Lower lobe of right lung (tissue), 2 donors: ENCODE results near the gene SRRM5. TPM values are rescaled to one million over a fixed set of nuclear protein-coding genes. Genes with fewer than 3 reads are reported as not detected.
"Not testable (repeated sequence)": the region's sequence is repeated elsewhere in the genome, so short reads cannot be mapped to it uniquely, and the experiment has no call there.

ENCODE experiments used
- ATAC-seq, 2 donors: fragments of 200-7000 bp; cut with Tn5 transposase; one replicate each; pipeline ENCODE4 v1.9.1; 2020 to 2022; ENCODE audit warnings: mild to moderate bottlenecking in 2 of 2, moderate library complexity in 2 of 2
- DNase-seq: peaks from one replicate; pipeline ENCODE4 v3.0.0-alpha.2; 2020
- H3K27ac ChIP-seq: fragments of 200-600 bp; one replicate; pipeline ENCODE4 v1.8.0; 2022
- H3K27me3 ChIP-seq: fragments of 200-600 bp; one replicate; pipeline ENCODE4 v1.8.0; 2022; ENCODE audit warnings: low read depth
- H3K36me3 ChIP-seq: fragments of 200-600 bp; one replicate; pipeline ENCODE4 v1.8.0; 2022; ENCODE audit warnings: mild to moderate bottlenecking
- H3K4me1 ChIP-seq: fragments of 200-600 bp; one replicate; pipeline ENCODE4 v1.8.0; 2022
- H3K4me3 ChIP-seq: fragments of 200-600 bp; one replicate; pipeline ENCODE4 v1.8.0; 2022; ENCODE audit warnings: mild to moderate bottlenecking
- H3K9me3 ChIP-seq: fragments of 200-600 bp; one replicate; pipeline ENCODE4 v1.8.0; 2022
- intact Hi-C: fragments of 100-400 bp; cut with DNase I; formaldehyde crosslinking; loops from one replicate; pipeline ENCODE4 v1.11.0; 2022
- total RNA-seq: library from RNA; stranded (reverse); fragmentation: NEBNext Ultra II Directional; extraction: Animal tissue kit (Norgen Biotek cat#: 25700); gene quantifications from one replicate; pipeline ENCODE4 v1.2.1, GENCODE V29; 2021
- TF ChIP-seq, protein P1 (sequence below): fragments of 200-600 bp; IDR thresholded peaks from one replicate; pipeline ENCODE4 v1.8.0; 2022; ENCODE audit warnings: antibody characterized with exemption, mild to moderate bottlenecking
- donor health status: DM: no; HTN: yes; CAD: no; lungs with severe emphysema.

Gene SRRM5
- total RNA-seq, 1 donor from 2014 or later: 0.24 TPM

DNA sequence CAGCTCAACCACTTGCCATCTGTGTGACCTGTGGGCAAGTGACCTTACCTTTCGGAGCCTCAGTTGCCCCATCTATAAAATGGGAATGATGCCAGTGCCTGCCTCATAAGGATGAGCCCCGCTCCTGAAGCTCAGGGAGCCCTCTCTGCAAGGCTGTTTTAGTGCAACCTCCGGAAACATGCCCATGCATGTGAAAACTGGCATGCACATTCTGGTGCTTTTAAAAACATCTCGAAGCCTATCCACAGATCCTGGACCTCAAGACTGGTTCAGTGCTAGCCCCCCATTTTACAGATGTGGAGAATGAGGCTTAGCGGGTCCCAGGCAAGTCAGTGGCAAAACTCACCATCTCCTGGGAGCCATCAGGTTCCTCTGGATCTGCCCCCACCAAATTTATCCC is 22.2 kb downstream of the SRRM5 start:
- no peak overlapping the region for H3K4me3 ChIP-seq
- TF ChIP-seq, protein P1, sequence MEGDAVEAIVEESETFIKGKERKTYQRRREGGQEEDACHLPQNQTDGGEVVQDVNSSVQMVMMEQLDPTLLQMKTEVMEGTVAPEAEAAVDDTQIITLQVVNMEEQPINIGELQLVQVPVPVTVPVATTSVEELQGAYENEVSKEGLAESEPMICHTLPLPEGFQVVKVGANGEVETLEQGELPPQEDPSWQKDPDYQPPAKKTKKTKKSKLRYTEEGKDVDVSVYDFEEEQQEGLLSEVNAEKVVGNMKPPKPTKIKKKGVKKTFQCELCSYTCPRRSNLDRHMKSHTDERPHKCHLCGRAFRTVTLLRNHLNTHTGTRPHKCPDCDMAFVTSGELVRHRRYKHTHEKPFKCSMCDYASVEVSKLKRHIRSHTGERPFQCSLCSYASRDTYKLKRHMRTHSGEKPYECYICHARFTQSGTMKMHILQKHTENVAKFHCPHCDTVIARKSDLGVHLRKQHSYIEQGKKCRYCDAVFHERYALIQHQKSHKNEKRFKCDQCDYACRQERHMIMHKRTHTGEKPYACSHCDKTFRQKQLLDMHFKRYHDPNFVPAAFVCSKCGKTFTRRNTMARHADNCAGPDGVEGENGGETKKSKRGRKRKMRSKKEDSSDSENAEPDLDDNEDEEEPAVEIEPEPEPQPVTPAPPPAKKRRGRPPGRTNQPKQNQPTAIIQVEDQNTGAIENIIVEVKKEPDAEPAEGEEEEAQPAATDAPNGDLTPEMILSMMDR: no peak

DNA sequence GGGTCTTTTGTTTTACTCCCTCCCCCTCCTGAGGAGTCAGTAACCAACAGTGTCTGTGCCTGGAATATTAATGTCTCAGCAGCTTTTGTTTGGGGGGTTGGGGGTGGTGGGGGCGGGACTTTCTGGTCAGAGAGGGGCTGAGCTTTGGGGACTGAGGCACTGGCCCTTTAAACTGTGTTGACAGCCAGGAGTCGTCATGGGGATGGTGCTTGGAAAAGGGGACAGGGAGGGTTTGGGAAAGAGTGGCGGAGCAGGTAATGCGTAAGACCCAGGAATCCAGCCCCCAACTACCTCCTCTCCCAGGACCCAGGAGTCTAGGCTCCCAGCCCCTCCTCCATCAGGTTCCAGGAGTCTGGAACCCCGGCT is 22.6 kb downstream of the SRRM5 start:
- Histone ChIP-seq H3K27me3 (peaks cover 8% of the 10 kb centered on the region), H3K27ac (no peak overlapping the region), H3K9me3 (no peaks in the 10 kb centered on the region), H3K4me3 (no peak overlapping the region), H3K4me1 (no peaks in the 10 kb centered on the region), H3K36me3 (no peaks in the 10 kb centered on the region)
- ATAC-seq (no peak), DNase-seq (no peak)
- intact Hi-C loops: no loop called here
- TF ChIP-seq, protein P1: no peak

More for the DNA sequence above, 22.2 kb downstream of the SRRM5 start:
- Histone ChIP-seq H3K9me3 (no peaks in the 10 kb centered on the region), H3K36me3 (no peaks in the 10 kb centered on the region), H3K4me1 (no peaks in the 10 kb centered on the region), H3K27me3 (peaks cover 8% of the 10 kb centered on the region), H3K27ac (no peak overlapping the region)
- DNase-seq (no peak), ATAC-seq (no peak)
- intact Hi-C loops: no loop called here

DNA sequence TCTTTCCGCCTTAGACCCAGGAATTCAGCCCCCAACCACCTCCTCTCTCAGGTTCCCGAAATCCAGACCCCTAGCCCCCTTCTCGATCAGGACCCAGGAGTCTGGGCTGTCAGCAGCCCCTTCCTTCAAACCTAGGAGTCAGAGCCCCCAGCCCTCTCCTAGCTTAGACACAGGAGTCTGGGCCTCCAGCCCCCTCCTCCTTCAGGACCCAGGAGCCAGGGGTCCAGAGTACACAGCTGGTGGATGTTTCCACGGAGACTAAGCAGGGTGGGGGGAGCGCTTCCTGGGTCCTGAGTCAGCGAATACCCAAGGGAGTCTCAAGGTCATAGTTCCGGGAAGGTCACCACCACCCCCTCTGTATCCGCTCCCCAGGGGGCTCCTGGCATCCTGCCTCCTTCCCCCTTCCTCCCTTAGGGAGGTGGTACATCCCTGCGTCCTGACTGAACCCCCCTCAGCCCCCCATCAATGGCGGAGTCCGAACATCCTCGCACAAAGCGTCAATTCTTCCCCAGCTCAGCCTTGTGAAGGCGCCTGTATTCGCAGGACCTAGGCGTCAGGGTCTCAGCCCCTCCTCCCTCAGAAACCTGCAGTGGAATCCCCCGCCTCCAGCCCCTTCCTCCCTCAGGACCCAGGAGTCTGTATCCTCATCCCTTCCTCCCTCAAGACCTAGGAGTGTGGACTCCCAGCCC is 23.1 kb downstream of the SRRM5 start:
- H3K4me1 ChIP-seq: peaks cover under 1% of the 10 kb centered on the region
- no peaks in the 10 kb centered on the region for H3K9me3 ChIP-seq
- no peak overlapping the region for H3K4me3 ChIP-seq
- no peak for DNase-seq
- TF ChIP-seq, protein P1: no peak
- no peak overlapping the region for H3K27ac ChIP-seq
- H3K36me3 ChIP-seq: no peaks in the 10 kb centered on the region
- intact Hi-C loops: no loop called here
- no peak for ATAC-seq
- peaks cover 8% of the 10 kb centered on the region for H3K27me3 ChIP-seq

DNA sequence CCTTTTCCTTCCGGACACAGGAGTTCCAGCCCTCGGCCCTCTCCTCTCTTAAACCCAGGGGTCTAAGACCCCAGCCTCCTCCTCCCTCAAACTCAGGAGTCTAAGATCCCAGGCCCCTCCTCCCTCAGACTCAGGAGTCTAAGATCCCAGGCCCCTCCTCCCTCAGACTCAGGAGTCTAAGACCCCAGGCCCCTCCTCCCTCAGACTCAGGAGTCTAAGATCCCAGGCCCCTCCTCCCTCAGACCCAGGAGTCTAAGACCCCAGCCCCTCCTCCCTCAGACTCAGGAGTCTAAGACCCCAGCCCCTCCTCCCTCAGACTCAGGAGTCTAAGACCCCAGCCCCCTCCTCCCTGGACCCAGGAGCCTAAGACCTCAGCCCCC is 23.7 kb downstream of the SRRM5 start:
- intact Hi-C loops, H3K27ac ChIP-seq, DNase-seq, H3K27me3 ChIP-seq, H3K4me1 ChIP-seq, ATAC-seq, H3K36me3 ChIP-seq, H3K4me3 ChIP-seq, H3K9me3 ChIP-seq: not testable (repeated sequence)

DNA sequence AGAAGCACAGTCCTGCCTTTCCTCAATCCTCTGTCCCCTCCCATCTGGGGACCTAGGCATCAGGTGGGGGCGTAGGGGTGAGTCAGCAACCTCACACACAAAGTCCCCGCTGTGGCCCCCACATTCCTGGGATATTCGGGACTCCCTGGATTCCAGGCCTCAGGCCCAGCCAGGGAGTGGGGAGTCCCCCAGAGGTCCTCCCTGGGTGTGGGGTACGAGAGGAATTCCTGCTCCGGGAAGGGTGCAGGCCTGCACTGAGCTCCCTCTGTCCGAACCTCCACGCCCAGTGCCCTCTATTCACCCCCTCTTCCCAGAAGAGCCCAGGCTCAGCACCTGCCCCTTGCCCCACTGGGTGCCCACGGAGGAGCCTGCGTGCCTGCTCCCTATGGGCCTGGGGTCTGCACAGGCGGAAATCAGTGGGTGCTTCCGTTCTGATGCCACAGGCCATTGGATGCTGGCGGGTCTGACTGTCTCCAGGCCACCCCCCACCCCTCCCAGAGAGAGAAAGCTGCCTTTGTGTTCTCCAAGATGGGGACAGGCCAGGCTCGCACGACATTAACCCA is 24.3 kb downstream of the SRRM5 start:
- TF ChIP-seq, protein P1: no peak
- ATAC-seq (no peak), DNase-seq (no peak)
- H3K4me1 ChIP-seq: peaks cover 8% of the 10 kb centered on the region
- no peak overlapping the region for H3K27ac ChIP-seq
- intact Hi-C loops: no loop called here
- no peak overlapping the region for H3K4me3 ChIP-seq
- H3K9me3 ChIP-seq: no peaks in the 10 kb centered on the region
- peaks cover 8% of the 10 kb centered on the region for H3K27me3 ChIP-seq
- H3K36me3 ChIP-seq: no peaks in the 10 kb centered on the region

DNA sequence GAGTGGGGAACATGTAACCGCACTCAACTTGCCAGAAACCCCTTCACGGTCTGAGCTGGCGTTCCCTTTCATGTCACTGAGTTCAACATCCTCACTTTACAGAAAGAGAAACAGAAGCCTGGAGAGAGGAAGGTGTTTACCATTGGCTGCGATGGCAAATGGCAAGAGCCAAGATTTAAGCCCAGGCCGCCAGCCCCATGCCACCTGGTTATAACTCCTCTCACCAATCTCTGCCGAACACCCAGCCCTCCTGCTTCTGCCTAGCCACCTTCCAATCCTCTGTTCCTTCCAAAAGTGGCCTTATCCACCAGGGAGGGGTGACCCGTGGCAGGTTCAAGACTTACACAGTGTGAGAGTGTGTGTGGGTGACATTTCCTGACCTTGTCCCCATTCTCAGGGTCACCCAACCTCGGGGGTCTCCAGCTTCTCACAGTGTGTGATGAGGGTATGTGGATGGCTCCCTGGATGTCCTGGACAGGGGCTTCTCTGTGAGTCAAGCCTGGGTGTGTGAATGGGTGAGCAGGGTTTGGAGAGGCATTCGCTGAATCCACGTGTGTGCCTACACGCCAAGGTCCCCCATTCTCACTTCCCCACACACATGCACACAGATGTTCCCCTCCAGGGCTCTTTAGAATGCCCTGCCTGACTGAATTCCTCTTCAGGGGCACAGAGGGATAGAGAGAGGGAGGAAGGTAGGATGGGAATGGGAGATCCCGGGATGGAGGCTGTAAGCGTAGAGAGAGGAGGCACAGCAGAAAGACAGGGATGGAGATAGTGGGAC is 26.5 kb downstream of the SRRM5 start:
- H3K27me3 ChIP-seq: peaks cover 8% of the 10 kb centered on the region

More for the DNA sequence above, 26.5 kb downstream of the SRRM5 start:
- no peak overlapping the region for H3K4me3 ChIP-seq
- H3K9me3 ChIP-seq: no peaks in the 10 kb centered on the region
- DNase-seq (no peak), ATAC-seq (no peak)
- H3K4me1 ChIP-seq: peaks cover 8% of the 10 kb centered on the region
- no peaks in the 10 kb centered on the region for H3K36me3 ChIP-seq
- TF ChIP-seq, protein P1: no peak
- intact Hi-C loops: no loop called here
- H3K27ac ChIP-seq: no peak overlapping the region
